Common myeloid progenitor, CD34-positive (primary cell): ENCODE measurements around the gene APOF.
"Not testable (repeated sequence)": the region's sequence is repeated elsewhere in the genome, so short reads cannot be mapped to it uniquely, and the experiment has no call there.

ENCODE experiments used
- CTCF ChIA-PET: fragments of 350-600 bp; sonication (Branson Sonifier 250); formaldehyde crosslinking; loops from one replicate; lab custom pipeline; 2021; ENCODE audit warnings: antibody characterized with exemption; lab: Charles Lee
- POLR2A ChIA-PET: fragments of 350-600 bp; sonication (Branson Sonifier 250); formaldehyde crosslinking; loops from one replicate; lab custom pipeline; 2021; ENCODE audit warnings: antibody characterized with exemption; lab: Charles Lee
- DNase-seq, 3 donors: peaks; one replicate each; pipeline versions ENCODE4 v3.0.0 to v3.0.0-alpha.2; 2013
- H3K27ac ChIP-seq, 2 experiments: 1 replicate in 1 of 2; 2 replicates in 1 of 2; pipeline ENCODE4 v1.7.0; 2013; ENCODE audit warnings: inconsistent platforms in 2 of 2, low read length in 2 of 2, mild to moderate bottlenecking in 2 of 2, low read depth in 1 of 2, moderate library complexity in 1 of 2; ENCODE audit not compliant: severe bottlenecking in 2 of 2, insufficient read depth in 1 of 2, poor library complexity in 1 of 2
- H3K27me3 ChIP-seq, 5 experiments: replicated peaks in 2 of 5; 1 replicate in 3 of 5; 2 replicates in 2 of 5; pipeline versions ENCODE4 v1.6.1 to v1.7.0; 2013; ENCODE audit warnings: low read length in 4 of 5, mild to moderate bottlenecking in 2 of 5, moderate library complexity in 2 of 5, inconsistent platforms in 1 of 5; ENCODE audit not compliant: insufficient read depth in 5 of 5, control insufficient read depth in 4 of 5
- H3K36me3 ChIP-seq, 4 experiments: 1 replicate in 2 of 4; 2 replicates in 2 of 4; pipeline versions ENCODE4 v1.6.1 to v1.7.0; 2013; ENCODE audit warnings: low read length in 3 of 4, control low read depth in 1 of 4, mild to moderate bottlenecking in 1 of 4; ENCODE audit not compliant: control insufficient read depth in 4 of 4, insufficient read depth in 4 of 4
- H3K4me1 ChIP-seq, 4 experiments: 1 replicate in 3 of 4; 2 replicates in 1 of 4; pipeline versions ENCODE4 v1.6.1 to v1.7.1; 2013; ENCODE audit warnings: low read length in 3 of 4, mild to moderate bottlenecking in 3 of 4, control low read depth in 1 of 4, inconsistent platforms in 1 of 4, moderate library complexity in 1 of 4; ENCODE audit not compliant: control insufficient read depth in 4 of 4, insufficient read depth in 4 of 4; ENCODE audit errors: control extremely low read depth in 1 of 4
- H3K4me3 ChIP-seq, 7 experiments: 1 replicate in 4 of 7; 2 replicates in 3 of 7; pipeline versions ENCODE4 v1.5.1 to v1.7.0; 2013; ENCODE audit warnings: mild to moderate bottlenecking in 7 of 7, low read length in 6 of 7, moderate library complexity in 6 of 7, inconsistent platforms in 2 of 7, low read depth in 2 of 7, control low read depth in 1 of 7; ENCODE audit not compliant: insufficient read depth in 4 of 7, control insufficient read depth in 1 of 7; ENCODE audit errors: extremely low read depth in 1 of 7
- H3K9me3 ChIP-seq, 5 experiments: 1 replicate in 4 of 5; 2 replicates in 1 of 5; pipeline versions ENCODE4 v1.6.1 to v1.7.1; 2013; ENCODE audit warnings: low read length in 4 of 5, mild to moderate bottlenecking in 2 of 5, inconsistent platforms in 1 of 5, low read depth in 1 of 5, moderate library complexity in 1 of 5; ENCODE audit not compliant: control insufficient read depth in 4 of 5, insufficient read depth in 2 of 5; ENCODE audit errors: control extremely low read depth in 1 of 5
- WGBS: methylation state at CpG from one replicate; pipeline ENCODE4 v1.1.5; 2013; ENCODE audit not compliant: insufficient coverage; 5-methylcytosine and 5-hydroxymethylcytosine counted together

The APOF gene

DNA sequence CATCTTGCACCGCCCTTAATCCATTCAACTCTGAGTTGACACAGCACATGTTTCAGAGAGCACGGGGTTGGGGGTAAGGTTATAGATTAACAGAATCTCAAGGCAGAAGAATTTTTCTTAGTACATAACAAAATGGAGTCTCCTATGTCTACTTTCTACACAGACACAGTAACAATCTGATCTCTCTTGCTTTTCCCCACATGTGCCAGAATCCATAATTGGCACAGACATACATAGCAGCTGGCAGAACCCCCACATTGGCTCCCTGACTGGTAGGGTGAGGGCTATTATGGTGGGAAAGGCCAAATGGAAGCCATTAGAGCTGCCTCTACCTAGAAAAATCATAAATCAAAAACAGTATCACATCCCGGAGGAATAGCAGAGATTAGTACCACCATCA is 38.5 kb upstream of the APOF start:
- DNase-seq, H3K36me3 ChIP-seq, H3K9me3 ChIP-seq, H3K27ac ChIP-seq, H3K27me3 ChIP-seq, POLR2A ChIA-PET, H3K4me1 ChIP-seq, H3K4me3 ChIP-seq, CTCF ChIA-PET: not testable (repeated sequence)
- no CpG with 5 or more reads among the region's 3 CpGs for WGBS

DNA sequence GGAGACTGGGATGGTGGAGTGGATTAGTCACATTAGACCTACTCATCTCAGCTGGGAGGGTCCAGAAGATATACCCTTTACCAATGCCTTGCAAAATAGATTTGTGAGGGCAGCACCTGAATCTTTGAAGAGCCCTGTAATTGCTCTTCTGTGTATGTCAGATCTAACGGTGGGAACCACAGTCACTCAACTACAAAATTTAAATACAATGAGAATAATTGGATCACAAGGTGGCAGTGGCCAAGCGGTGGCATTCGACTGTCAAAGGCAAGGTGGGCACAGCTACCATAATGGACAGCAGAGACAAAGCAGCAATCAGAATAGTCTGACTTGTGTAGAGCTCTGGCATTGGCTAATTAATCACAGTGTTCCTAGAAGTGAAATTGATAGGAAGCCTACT is 36.8 kb upstream of the APOF start:
- H3K4me1 ChIP-seq, H3K27me3 ChIP-seq, H3K9me3 ChIP-seq, H3K27ac ChIP-seq, POLR2A ChIA-PET, DNase-seq, H3K4me3 ChIP-seq, CTCF ChIA-PET, H3K36me3 ChIP-seq: not testable (repeated sequence)
- WGBS = 100% methylated on average over 2 of the region's 3 CpGs

DNA sequence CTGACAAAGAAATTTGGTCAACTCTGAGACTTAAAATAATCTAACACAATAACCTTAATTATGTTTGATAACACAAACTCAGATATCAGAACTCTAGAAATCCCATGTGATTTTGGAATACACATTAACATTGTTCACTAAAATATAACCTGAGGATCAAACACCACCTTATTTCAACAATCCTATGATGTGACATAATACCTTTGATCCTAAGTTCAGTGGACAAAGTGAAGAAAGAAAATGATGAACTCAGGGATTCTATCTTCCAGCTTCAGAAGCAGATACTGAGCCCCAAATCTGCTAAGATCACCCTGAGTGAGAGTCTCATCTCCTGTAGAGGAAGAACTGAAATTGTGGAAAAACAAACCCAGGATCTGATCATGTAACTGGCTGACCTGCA is 35.7 kb upstream of the APOF start:
- peaks cover 0 to 5% (median 3%) of the 10 kb centered on the region in 5 experiments for H3K9me3 ChIP-seq
- H3K36me3 ChIP-seq = no peaks in the 10 kb centered on the region
- POLR2A ChIA-PET = no interaction called here
- CTCF ChIA-PET = interaction anchor here (0.6 to 2.0 kb wide), 3 partner anchors 9 to 38 kb away, joined by 3 to 6 read pairs (median 4); no protein-coding TSS in a partner anchor
- no peaks in the 10 kb centered on the region for H3K27me3 ChIP-seq
- no peak overlapping the region for H3K27ac ChIP-seq
- H3K4me3 ChIP-seq = no peak overlapping the region
- DNase-seq = no peak
- no peaks in the 10 kb centered on the region for H3K4me1 ChIP-seq

DNA sequence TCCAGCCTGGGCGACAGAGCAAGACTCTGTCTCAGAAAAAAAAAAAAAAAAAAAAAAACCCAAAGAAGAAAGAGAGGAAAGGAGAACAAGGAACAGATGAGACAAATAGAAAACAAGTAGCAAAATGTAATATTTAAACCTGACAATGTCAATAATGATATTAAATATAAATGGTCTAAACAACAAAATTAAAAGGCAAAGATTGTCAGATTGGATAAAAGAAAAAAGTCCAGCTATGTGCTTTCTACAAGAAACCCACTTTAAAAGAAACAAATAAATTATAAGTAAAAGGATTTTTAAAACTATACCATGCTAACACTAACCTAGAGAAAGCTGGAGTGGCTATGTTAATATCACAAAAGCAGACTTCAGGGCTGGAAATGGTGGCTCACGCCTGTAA is 29.7 kb upstream of the APOF start:
- POLR2A ChIA-PET = no interaction called here
- WGBS = 100% methylated on average over 1 of the region's 2 CpGs
- no peaks in the 10 kb centered on the region for H3K27me3 ChIP-seq
- peaks cover 0 to 3% (median 0%) of the 10 kb centered on the region in 5 experiments for H3K9me3 ChIP-seq
- H3K4me3 ChIP-seq = no peak overlapping the region
- H3K36me3 ChIP-seq = no peaks in the 10 kb centered on the region
- no peak for DNase-seq
- no peaks in the 10 kb centered on the region for H3K4me1 ChIP-seq
- H3K27ac ChIP-seq = no peak overlapping the region
- CTCF ChIA-PET = no interaction called here

DNA sequence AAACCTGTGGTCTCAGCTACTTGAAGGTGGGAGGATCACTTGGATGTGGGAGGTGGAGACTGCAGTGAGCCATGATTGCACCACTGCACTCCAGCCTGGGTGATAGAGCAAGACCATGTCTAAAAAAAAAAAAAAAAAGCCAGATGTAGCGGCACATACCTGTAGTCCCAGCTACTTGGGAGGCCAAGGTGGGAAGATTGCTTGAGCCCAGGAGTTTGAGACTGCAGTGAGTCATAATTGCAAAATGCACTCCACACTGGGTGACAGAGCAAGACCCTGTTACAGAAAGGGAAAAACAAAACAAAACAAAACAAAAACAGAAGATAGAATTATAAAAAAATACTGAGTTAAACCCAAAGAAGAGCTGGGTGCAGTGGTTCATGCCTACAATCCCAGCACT is 29.1 kb upstream of the APOF start:
- Histone ChIP-seq H3K36me3 (no peaks in the 10 kb centered on the region), H3K4me1 (no peaks in the 10 kb centered on the region), H3K27ac (no peak overlapping the region), H3K27me3 (no peaks in the 10 kb centered on the region), H3K9me3 (peaks cover 0 to 3% (median 0%) of the 10 kb centered on the region in 5 experiments), H3K4me3 (no peak overlapping the region)
- WGBS = no CpG with 5 or more reads among the region's 1 CpG
- ChIA-PET CTCF (no interaction called here), POLR2A (no interaction called here)
- DNase-seq = no peak

DNA sequence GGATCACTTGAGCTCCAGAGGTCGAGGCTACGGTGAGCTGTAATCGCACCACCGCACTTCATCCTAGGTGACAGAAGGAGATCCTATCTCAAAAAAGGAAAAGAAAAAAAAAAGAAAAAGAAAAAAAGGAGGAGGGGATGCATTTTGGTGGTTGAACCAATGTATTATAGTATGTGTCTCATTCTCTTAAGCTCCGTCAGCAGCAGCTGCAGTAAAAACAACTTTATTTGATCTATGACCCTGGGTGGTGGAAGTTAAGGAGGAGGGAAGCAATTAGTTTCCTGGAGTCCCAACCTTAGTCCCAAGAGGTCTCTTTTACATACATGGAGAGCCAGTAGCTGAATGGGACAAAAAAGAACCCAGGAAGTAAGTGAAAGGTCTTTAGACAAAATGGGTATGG is 26.8 kb upstream of the APOF start:
- H3K9me3 ChIP-seq = peaks cover 0 to 3% (median 0%) of the 10 kb centered on the region in 5 experiments
- H3K27ac ChIP-seq = no peak overlapping the region
- ChIA-PET CTCF (interaction anchor here (0.5 to 0.8 kb wide), 2 partner anchors 34 to 39 kb away, joined by 3 read pairs; no protein-coding TSS in a partner anchor), POLR2A (no interaction called here)
- WGBS = 100% methylated on average over 4 of the region's 5 CpGs
- H3K27me3 ChIP-seq = no peaks in the 10 kb centered on the region
- DNase-seq = no peak
- no peak overlapping the region for H3K4me3 ChIP-seq
- H3K4me1 ChIP-seq = no peaks in the 10 kb centered on the region
- H3K36me3 ChIP-seq = no peaks in the 10 kb centered on the region

DNA sequence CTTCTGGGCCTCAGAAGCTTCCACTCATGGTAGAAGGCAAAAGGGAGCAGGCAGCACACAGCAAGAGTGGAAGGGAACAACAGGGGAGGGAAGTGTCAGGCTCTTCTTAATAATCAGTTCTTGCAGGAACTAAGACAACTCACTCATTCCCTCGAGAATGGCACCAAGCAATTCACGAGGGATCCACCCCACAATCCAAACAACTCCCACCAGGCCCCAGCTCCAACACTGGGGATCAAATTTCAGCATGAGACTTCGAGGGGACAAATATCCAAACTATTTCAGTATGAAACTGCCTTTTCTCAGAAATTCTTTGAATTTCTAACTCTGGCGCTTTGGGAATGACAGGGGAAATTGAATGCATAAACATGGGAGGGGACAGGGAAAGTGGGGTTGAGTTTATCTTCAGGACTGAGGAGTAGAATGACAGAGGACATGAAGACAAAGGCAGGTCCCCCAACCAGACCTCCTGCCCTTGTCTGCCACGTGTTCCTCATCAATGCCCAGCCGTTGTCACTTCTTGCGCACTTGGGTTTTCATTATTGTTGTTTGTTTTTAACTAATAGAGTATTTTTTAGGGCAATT is 24.6 kb upstream of the APOF start:
- ChIA-PET CTCF (no interaction called here), POLR2A (no interaction called here)

More for the DNA sequence above, 24.6 kb upstream of the APOF start:
- Histone ChIP-seq H3K27me3 (no peaks in the 10 kb centered on the region), H3K4me1 (no peaks in the 10 kb centered on the region), H3K27ac (no peak overlapping the region), H3K9me3 (peaks cover 0 to under 1% (median 0%) of the 10 kb centered on the region in 5 experiments), H3K36me3 (no peaks in the 10 kb centered on the region), H3K4me3 (no peak overlapping the region)
- no peak for DNase-seq
- WGBS = 100% methylated on average over 2 of the region's 7 CpGs
